Measurements from ENCODE around the gene CACNA2D3.

GRCh38 chr3:54543446-54543845 is 421.1 kb downstream of the CACNA2D3 start:
- no peak for TF ChIP-seq CTCF (conservative IDR thresholded peaks at IDR 0.05; ENCODE audit: low read length)
- no peak for TF ChIP-seq EZH2phosphoT487 (IDR thresholded peaks at IDR 0.05; ENCODE audit: borderline replicate concordance, low read depth, low read length)
